Spleen (tissue), 7 donors: ENCODE measurements around the gene DHTKD1.

Source experiments
- CTCF ChIP-seq, 11 experiments: fragments of 200-600 bp in 7 of 11; fragments of 450-650 bp in 4 of 11; sonication (generic) in 4 of 11; IDR thresholded peaks in 8 of 11; conservative IDR thresholded peaks in 3 of 11; 1 replicate in 7 of 11; 2 replicates in 4 of 11; pipeline versions ENCODE4 v1.4.0 to v1.8.0; 2016 to 2021; ENCODE audit warnings: antibody characterized with exemption in 11 of 11, inconsistent platforms in 4 of 11, mild to moderate bottlenecking in 1 of 11
- POLR2A ChIP-seq, 3 donors: fragments of 450-650 bp; IDR thresholded peaks; one replicate each; pipeline ENCODE4 v1.5.1; 2017; ENCODE audit warnings: antibody characterized with exemption in 3 of 3, mild to moderate bottlenecking in 1 of 3
- donor health status: DM: no; HTN: no; CAD: no; lungs with moderate emphysema.
- donor health status: DM: no; HTN: no; CAD: no.
- donor health status: DM: no; HTN: no; CAD: no.

GRCh38 chr10:12162927-12163326, 94.2 kb downstream of the DHTKD1 start:
- TF ChIP-seq POLR2A (IDR thresholded peaks at IDR 0.05): no peak
- TF ChIP-seq CTCF (IDR thresholded peaks at IDR 0.05 in 8 of 11, conservative IDR thresholded peaks at IDR 0.05 in 3 of 11): no peak
